Measurements from ENCODE around the gene KRT3.

Gene KRT3

GRCh38 chr12:52805000-52805399, 9.1 kb upstream of the KRT3 start:
- Histone ChIP-seq H3K4me3 (ENCODE audit: low read length in 2 of 2) (no peak overlapping the region), H3K4me1 (ENCODE audit: control insufficient read depth, insufficient read depth, low read length) (no peaks in the 10 kb centered on the region), H3K27ac (ENCODE audit: low read length) (no peak overlapping the region), H3K9ac (ENCODE audit: low read length in 2 of 2) (no peak overlapping the region), H3K27me3 (ENCODE audit: control insufficient read depth in 1 of 2, insufficient read depth in 2 of 2, low read length in 2 of 2) (peaks cover 3 to 6% of the 10 kb centered on the region in 2 donors), H3K9me3 (ENCODE audit: control insufficient read depth in 2 of 2, low read length in 2 of 2) (no peaks in the 10 kb centered on the region), H3K36me3 (ENCODE audit: control insufficient read depth in 2 of 2, insufficient read depth in 2 of 2, low read length in 2 of 2) (no peaks in the 10 kb centered on the region)

GRCh38 chr12:52802442-52802841, 6.5 kb upstream of the KRT3 start:
- no peak overlapping the region for H3K27ac ChIP-seq (ENCODE audit: low read length)
- H3K27me3 ChIP-seq (ENCODE audit: control insufficient read depth in 1 of 2, insufficient read depth in 2 of 2, low read length in 2 of 2): peaks cover 0 to under 1% of the 10 kb centered on the region in 2 donors
- H3K4me3 ChIP-seq (ENCODE audit: low read length in 2 of 2): no peak overlapping the region
- no peaks in the 10 kb centered on the region for H3K4me1 ChIP-seq (ENCODE audit: control insufficient read depth, insufficient read depth, low read length)
- no peaks in the 10 kb centered on the region for H3K9me3 ChIP-seq (ENCODE audit: control insufficient read depth in 2 of 2, low read length in 2 of 2)
- no peaks in the 10 kb centered on the region for H3K36me3 ChIP-seq (ENCODE audit: control insufficient read depth in 2 of 2, insufficient read depth in 2 of 2, low read length in 2 of 2)
- no peak overlapping the region for H3K9ac ChIP-seq (ENCODE audit: low read length in 2 of 2)

GRCh38 chr12:52801773-52802172, 5.9 kb upstream of the KRT3 start:
- H3K9ac ChIP-seq (ENCODE audit: low read length in 2 of 2): no peak overlapping the region
- H3K27ac ChIP-seq (ENCODE audit: low read length): no peak overlapping the region
- H3K36me3 ChIP-seq (ENCODE audit: control insufficient read depth in 2 of 2, insufficient read depth in 2 of 2, low read length in 2 of 2): no peaks in the 10 kb centered on the region
- no peaks in the 10 kb centered on the region for H3K27me3 ChIP-seq (ENCODE audit: control insufficient read depth in 1 of 2, insufficient read depth in 2 of 2, low read length in 2 of 2)
- H3K4me1 ChIP-seq (ENCODE audit: control insufficient read depth, insufficient read depth, low read length): no peaks in the 10 kb centered on the region
- H3K4me3 ChIP-seq (ENCODE audit: low read length in 2 of 2): no peak overlapping the region
- no peaks in the 10 kb centered on the region for H3K9me3 ChIP-seq (ENCODE audit: control insufficient read depth in 2 of 2, low read length in 2 of 2)

- no peak overlapping the region for H3K27ac ChIP-seq (ENCODE audit: low read length)
- no peaks in the 10 kb centered on the region for H3K36me3 ChIP-seq (ENCODE audit: control insufficient read depth in 2 of 2, insufficient read depth in 2 of 2, low read length in 2 of 2)
- H3K9ac ChIP-seq (ENCODE audit: low read length in 2 of 2): no peak overlapping the region
- H3K4me1 ChIP-seq (ENCODE audit: control insufficient read depth, insufficient read depth, low read length): no peaks in the 10 kb centered on the region
- H3K4me3 ChIP-seq (ENCODE audit: low read length in 2 of 2): no peak overlapping the region
- no peaks in the 10 kb centered on the region for H3K9me3 ChIP-seq (ENCODE audit: control insufficient read depth in 2 of 2, low read length in 2 of 2)
- no peaks in the 10 kb centered on the region for H3K27me3 ChIP-seq (ENCODE audit: control insufficient read depth in 1 of 2, insufficient read depth in 2 of 2, low read length in 2 of 2)
Observed at GRCh38 chr12:52800259-52800917, 4.5 kb upstream of the KRT3 start.

GRCh38 chr12:52799505-52800211, 3.7 kb upstream of the KRT3 start:
- Histone ChIP-seq H3K9me3 (ENCODE audit: control insufficient read depth in 2 of 2, low read length in 2 of 2) (no peaks in the 10 kb centered on the region), H3K36me3 (ENCODE audit: control insufficient read depth in 2 of 2, insufficient read depth in 2 of 2, low read length in 2 of 2) (no peaks in the 10 kb centered on the region), H3K9ac (ENCODE audit: low read length in 2 of 2) (no peak overlapping the region), H3K27ac (ENCODE audit: low read length) (no peak overlapping the region), H3K4me3 (ENCODE audit: low read length in 2 of 2) (no peak overlapping the region), H3K4me1 (ENCODE audit: control insufficient read depth, insufficient read depth, low read length) (no peaks in the 10 kb centered on the region), H3K27me3 (ENCODE audit: control insufficient read depth in 1 of 2, insufficient read depth in 2 of 2, low read length in 2 of 2) (peaks cover 0 to 1% of the 10 kb centered on the region in 2 donors)

- Histone ChIP-seq H3K27me3 (ENCODE audit: control insufficient read depth in 1 of 2, insufficient read depth in 2 of 2, low read length in 2 of 2) (peaks cover 0 to 3% of the 10 kb centered on the region in 2 donors), H3K4me3 (ENCODE audit: low read length in 2 of 2) (no peak overlapping the region), H3K9ac (ENCODE audit: low read length in 2 of 2) (no peak overlapping the region), H3K27ac (ENCODE audit: low read length) (no peak overlapping the region), H3K4me1 (ENCODE audit: control insufficient read depth, insufficient read depth, low read length) (no peaks in the 10 kb centered on the region), H3K36me3 (ENCODE audit: control insufficient read depth in 2 of 2, insufficient read depth in 2 of 2, low read length in 2 of 2) (no peaks in the 10 kb centered on the region), H3K9me3 (ENCODE audit: control insufficient read depth in 2 of 2, low read length in 2 of 2) (no peaks in the 10 kb centered on the region)
Observed at GRCh38 chr12:52798671-52799504, 3.0 kb upstream of the KRT3 start.

- no peaks in the 10 kb centered on the region for H3K4me1 ChIP-seq (ENCODE audit: control insufficient read depth, insufficient read depth, low read length)
Observed at GRCh38 chr12:52798003-52798670, 2.2 kb upstream of the KRT3 start.

GRCh38 chr12:52797529-52797894, 1.6 kb upstream of the KRT3 start:
- H3K27me3 ChIP-seq (ENCODE audit: control insufficient read depth in 1 of 2, insufficient read depth in 2 of 2, low read length in 2 of 2): peaks cover 0 to 3% of the 10 kb centered on the region in 2 donors
- no peak overlapping the region for H3K4me3 ChIP-seq (ENCODE audit: low read length in 2 of 2)
- H3K36me3 ChIP-seq (ENCODE audit: control insufficient read depth in 2 of 2, insufficient read depth in 2 of 2, low read length in 2 of 2): no peaks in the 10 kb centered on the region
- no peak overlapping the region for H3K9ac ChIP-seq (ENCODE audit: low read length in 2 of 2)
- H3K27ac ChIP-seq (ENCODE audit: low read length): no peak overlapping the region
- H3K4me1 ChIP-seq (ENCODE audit: control insufficient read depth, insufficient read depth, low read length): no peaks in the 10 kb centered on the region
- H3K9me3 ChIP-seq (ENCODE audit: control insufficient read depth in 2 of 2, low read length in 2 of 2): no peaks in the 10 kb centered on the region

More at GRCh38 chr12:52798003-52798670, 2.2 kb upstream of the KRT3 start:
- Histone ChIP-seq H3K27ac (ENCODE audit: low read length) (no peak overlapping the region), H3K36me3 (ENCODE audit: control insufficient read depth in 2 of 2, insufficient read depth in 2 of 2, low read length in 2 of 2) (no peaks in the 10 kb centered on the region), H3K9ac (ENCODE audit: low read length in 2 of 2) (no peak overlapping the region), H3K9me3 (ENCODE audit: control insufficient read depth in 2 of 2, low read length in 2 of 2) (no peaks in the 10 kb centered on the region), H3K27me3 (ENCODE audit: control insufficient read depth in 1 of 2, insufficient read depth in 2 of 2, low read length in 2 of 2) (peaks cover 0 to 3% of the 10 kb centered on the region in 2 donors), H3K4me3 (ENCODE audit: low read length in 2 of 2) (no peak overlapping the region)

GRCh38 chr12:52796839-52797528, 1.1 kb upstream of the KRT3 start:
- Histone ChIP-seq H3K27ac (ENCODE audit: low read length) (no peak overlapping the region), H3K4me3 (ENCODE audit: low read length in 2 of 2) (no peak overlapping the region), H3K4me1 (ENCODE audit: control insufficient read depth, insufficient read depth, low read length) (no peaks in the 10 kb centered on the region), H3K36me3 (ENCODE audit: control insufficient read depth in 2 of 2, insufficient read depth in 2 of 2, low read length in 2 of 2) (no peaks in the 10 kb centered on the region), H3K9me3 (ENCODE audit: control insufficient read depth in 2 of 2, low read length in 2 of 2) (no peaks in the 10 kb centered on the region), H3K9ac (ENCODE audit: low read length in 2 of 2) (no peak overlapping the region), H3K27me3 (ENCODE audit: control insufficient read depth in 1 of 2, insufficient read depth in 2 of 2, low read length in 2 of 2) (peaks cover under 1 to 6% of the 10 kb centered on the region in 2 donors)

GRCh38 chr12:52796429-52796794, 495 bp upstream of the KRT3 start:
- H3K4me1 ChIP-seq (ENCODE audit: control insufficient read depth, insufficient read depth, low read length): no peaks in the 10 kb centered on the region
- no peaks in the 10 kb centered on the region for H3K9me3 ChIP-seq (ENCODE audit: control insufficient read depth in 2 of 2, low read length in 2 of 2)
- H3K4me3 ChIP-seq (ENCODE audit: low read length in 2 of 2): no peak overlapping the region
- H3K27me3 ChIP-seq (ENCODE audit: control insufficient read depth in 1 of 2, insufficient read depth in 2 of 2, low read length in 2 of 2): peaks cover 6 to 9% of the 10 kb centered on the region in 2 donors
- no peak overlapping the region for H3K27ac ChIP-seq (ENCODE audit: low read length)
- H3K9ac ChIP-seq (ENCODE audit: low read length in 2 of 2): no peak overlapping the region
- no peaks in the 10 kb centered on the region for H3K36me3 ChIP-seq (ENCODE audit: control insufficient read depth in 2 of 2, insufficient read depth in 2 of 2, low read length in 2 of 2)
